GM12878 (cell line): ENCODE results near the gene RNF41. TPM values are rescaled to one million over a fixed set of nuclear protein-coding genes. Genes with fewer than 3 reads are reported as not detected.

ENCODE experiments used
- ATAC-seq: fragments of 200-7000 bp; cut with Tn5 transposase; 3 replicates; pipeline ENCODE4 v1.9.1; 2020; ENCODE audit warnings: mild to moderate bottlenecking, moderate library complexity
- BruUV-seq: library from RNA; stranded (reverse); fragments of 400-500 nt; replicated peaks from 2 replicates; lab custom pipeline; 2021; lab: Mats Ljungman, UMichigan
- CTCF ChIA-PET: fragments of 300-600 bp; sonication (Branson Sonifier 250); formaldehyde crosslinking; extraction: SDS; loops from one replicate; lab custom pipeline; 2021; ENCODE audit warnings: inconsistent platforms; lab: Yijun Ruan, JAX
- POLR2A ChIA-PET: fragments of 350-600 bp; formaldehyde crosslinking; extraction: SDS; loops from one replicate; lab custom pipeline; 2021; ENCODE audit warnings: inconsistent platforms; lab: Charles Lee
- RAD21 ChIA-PET: fragments of 300-600 bp; sonication (Branson Sonifier 250); formaldehyde crosslinking; loops from one replicate; lab custom pipeline; 2023; ENCODE audit warnings: antibody characterized with exemption; ENCODE audit not compliant: unreplicated experiment; lab: Charles Lee
- SMC1A ChIA-PET: fragments of 300-600 bp; sonication (Branson Sonifier 250); formaldehyde crosslinking; loops from one replicate; lab custom pipeline; 2023; ENCODE audit not compliant: unreplicated experiment, uncharacterized antibody; lab: Charles Lee
- DNase-seq: peaks from one replicate; pipeline ENCODE4 v3.0.0-alpha.2; 2011; ENCODE audit warnings: low read depth, low spot score
- FAIRE-seq: peaks from 3 replicates; lab custom pipeline; 2011; peaks lifted over from hg19 to GRCh38; lab: Jason Lieb, UNC
- H2AFZ ChIP-seq: 2 replicates; pipeline ENCODE4 v1.6.0; 2011; ENCODE audit warnings: low read depth, low read length, control low read depth; ENCODE audit not compliant: control insufficient read depth
- H3K27ac ChIP-seq: 2 replicates; pipeline ENCODE4 v1.5.1; 2011; ENCODE audit warnings: control low read depth; ENCODE audit not compliant: control insufficient read depth, insufficient read depth
- H3K27me3 ChIP-seq, 2 experiments: replicated peaks in 1 of 2; 2 replicates each; pipeline versions ENCODE4 v1.6.0 to v1.6.1; 2011; ENCODE audit warnings: low read length in 1 of 2; ENCODE audit not compliant: control insufficient read depth in 2 of 2, insufficient read depth in 2 of 2
- H3K36me3 ChIP-seq, 2 experiments: 2 replicates each; pipeline ENCODE4 v1.5.1; 2011; ENCODE audit warnings: low read length in 1 of 2; ENCODE audit not compliant: control insufficient read depth in 2 of 2, insufficient read depth in 2 of 2
- H3K4me1 ChIP-seq: 2 replicates; pipeline ENCODE4 v1.6.1; 2011; ENCODE audit warnings: mild to moderate bottlenecking, low read length, moderate library complexity, mixed read lengths; ENCODE audit not compliant: control insufficient read depth, insufficient read depth
- H3K4me2 ChIP-seq: 2 replicates; pipeline ENCODE4 v1.6.0; 2011; ENCODE audit warnings: control low read depth; ENCODE audit not compliant: control insufficient read depth, insufficient read depth
- H3K4me3 ChIP-seq: fragments of 200-600 bp; sonication (generic); 2 replicates; pipeline ENCODE4 v1.5.1; 2016
- H3K79me2 ChIP-seq: 2 replicates; pipeline ENCODE4 v1.6.0; 2011; ENCODE audit warnings: low read length; ENCODE audit not compliant: control insufficient read depth, insufficient read depth
- H3K9ac ChIP-seq: 2 replicates; pipeline ENCODE4 v1.8.0; 2011; ENCODE audit warnings: low read length, control low read depth, mixed read lengths; ENCODE audit not compliant: control insufficient read depth, insufficient read depth
- H3K9me3 ChIP-seq: replicated peaks from 3 replicates; pipeline ENCODE4 v1.5.1; 2011; ENCODE audit warnings: mild to moderate bottlenecking, low read length; ENCODE audit not compliant: control insufficient read depth, insufficient read depth
- H4K20me1 ChIP-seq: 2 replicates; pipeline ENCODE4 v1.6.0; 2011; ENCODE audit not compliant: control insufficient read depth, insufficient read depth
- ATF3 ChIP-seq: IDR thresholded peaks from 2 replicates; pipeline ENCODE4 v1.6.1; 2011; ENCODE audit warnings: low read depth, mild to moderate bottlenecking, low read length, moderate library complexity, borderline replicate concordance; ENCODE audit errors: extremely low read depth
- CHD4 ChIP-seq: fragments of 200-600 bp; sonication (generic); IDR thresholded peaks from 2 replicates; pipeline ENCODE4 v1.6.1; 2016; ENCODE audit warnings: mild to moderate bottlenecking
- EGR1 ChIP-seq, 2 experiments: IDR thresholded peaks; 1 replicate in 1 of 2; 2 replicates in 1 of 2; pipeline ENCODE4 v1.6.1; 2011 to 2012; ENCODE audit warnings: low read depth in 2 of 2, low read length in 2 of 2, borderline replicate concordance in 1 of 2, mild to moderate bottlenecking in 1 of 2, moderate library complexity in 1 of 2
- EP300 ChIP-seq, 2 experiments: fragments of 150-350 bp in 1 of 2; IDR thresholded peaks; 2 replicates each; pipeline ENCODE4 v1.6.1; 2011 to 2012; ENCODE audit warnings: low read depth in 2 of 2, low read length in 2 of 2, borderline replicate concordance in 1 of 2, improper control_type of control experiment in 1 of 2, inconsistent platforms in 1 of 2; ENCODE audit not compliant: control insufficient read depth in 1 of 2
- ESRRA ChIP-seq: IDR thresholded peaks from 2 replicates; pipeline ENCODE4 v1.6.1; 2012; ENCODE audit warnings: mild to moderate bottlenecking, low read length, improper control_type of control experiment
- IKZF1 ChIP-seq: fragments of 450-650 bp; conservative IDR thresholded peaks from 2 replicates; pipeline ENCODE4 v1.6.1; 2017; ENCODE audit warnings: antibody characterized with exemption, mild to moderate bottlenecking
- NFIC ChIP-seq: IDR thresholded peaks from 2 replicates; pipeline ENCODE4 v1.6.1; 2012; ENCODE audit warnings: low read depth, mild to moderate bottlenecking, inconsistent platforms, low read length, moderate library complexity
- NKRF ChIP-seq: fragments of 450-650 bp; conservative IDR thresholded peaks from 2 replicates; pipeline ENCODE4 v1.6.1; 2017; ENCODE audit warnings: mild to moderate bottlenecking, moderate library complexity
- POLR2AphosphoS2 ChIP-seq: IDR thresholded peaks from 2 replicates; pipeline ENCODE4 v1.6.1; 2011; ENCODE audit warnings: low read depth, mild to moderate bottlenecking, low read length, improper control_type of control experiment, moderate library complexity
- RAD51 ChIP-seq: fragments of 450-650 bp; IDR thresholded peaks from 2 replicates; pipeline ENCODE4 v1.6.1; 2016; ENCODE audit warnings: moderate library complexity, mild to moderate bottlenecking, inconsistent platforms
- YY1 ChIP-seq: IDR thresholded peaks from 2 replicates; pipeline ENCODE4 v1.6.1; 2011; ENCODE audit warnings: low read depth, mild to moderate bottlenecking, low read length
- ZBTB33 ChIP-seq: fragments of 450-650 bp; IDR thresholded peaks from 2 replicates; pipeline ENCODE4 v1.6.1; 2017; ENCODE audit warnings: mild to moderate bottlenecking
- ZNF207 ChIP-seq: fragments of 450-650 bp; IDR thresholded peaks from 2 replicates; pipeline ENCODE4 v1.6.1; 2014; ENCODE audit warnings: antibody characterized with exemption, mild to moderate bottlenecking, borderline replicate concordance
- WGBS: methylation state at CpG from one replicate; pipeline ENCODE4 v1.1.6; 2016; ENCODE audit warnings: low lambda C conversion rate; ENCODE audit not compliant: insufficient replicate concordance, insufficient coverage; ENCODE audit errors: missing lambda C conversion rate; 5-methylcytosine and 5-hydroxymethylcytosine counted together
- in situ Hi-C: fragments of 300-500 bp; cut with MboI; formaldehyde crosslinking; loops from 9 replicates; pipeline ENCODE4 v1.14.3; 2018; ENCODE audit warnings: mixed read lengths
- intact Hi-C: fragments of 100-400 bp; cut with micrococcal nuclease; formaldehyde crosslinking; loops from one replicate; pipeline ENCODE4 v1.14.2; 2022; ENCODE audit not compliant: unreplicated experiment
- polyA plus RNA-seq, 11 experiments: library from polyadenylated mRNA; depleted of rRNA in 4 of 11; unstranded in 6 of 11; stranded (reverse) in 5 of 11; fragments of >200 nt; fragmentation: Nextera tagmentation in 4 of 11; fragmentation: Illumina TruSeq in 1 of 11; extraction: Ambion mirVana in 4 of 11; extraction: Trizol in 1 of 11; gene quantifications; 1 replicate in 1 of 11; 2 replicates in 10 of 11; pipeline versions ENCODE4 v1.2.1 to v1.2.3, GENCODE V29; 2011 to 2016; ENCODE audit warnings: inconsistent platforms in 2 of 11, missing spikeins in 2 of 11, low read depth in 1 of 11
- total RNA-seq, 4 experiments: library from RNA; depleted of rRNA in 3 of 4; stranded (reverse); fragments of >200 nt in 3 of 4; fragmentation: Illumina TruSeq in 1 of 4; extraction: Trizol in 1 of 4; gene quantifications; 2 replicates each; pipeline versions ENCODE4 v1.2.1 to v1.2.3, GENCODE V29; 2013 to 2021
- TF ChIP-seq, protein P1 (sequence below): fragments of 450-650 bp; IDR thresholded peaks from 2 replicates; pipeline ENCODE4 v1.6.1; 2014; ENCODE audit warnings: mild to moderate bottlenecking

RNF41 gene
- total and polyA plus RNA-seq, 10 of the 15 experiments (the other 5 are each of a cell fraction or from before 2014, with no cell fraction given): 11.1 to 47.8 (median 30.6) TPM

GRCh38 chr12:56162468-56163290, 59.0 kb downstream of the RNF41 start:
- H3K27me3 ChIP-seq: no peaks in the 10 kb centered on the region
- ATAC-seq (no peak), FAIRE-seq (no peak), DNase-seq (no peak)
- in situ Hi-C loops: no loop called here
- H3K36me3 ChIP-seq: peaks cover 25 to 37% of the 10 kb centered on the region in 2 experiments
- ChIA-PET RAD21 (interaction anchor here (1.2 to 2.0 kb wide), 2 partner anchors 26 to 35 kb away, joined by 3 to 11 read pairs; partner anchors contain the start of genes ESYT1 and SMARCC2), SMC1A (interaction anchor here (0.6 to 1.3 kb wide), 5 partner anchors 8 to 29 kb away, joined by 3 to 5 read pairs (median 3); no protein-coding TSS in a partner anchor), POLR2A (interaction anchor here (0.5 to 1.7 kb wide), 12 partner anchors 11 to 404 kb away, joined by 3 to 6 read pairs (median 3); partner anchors contain the start of genes ESYT1 and PA2G4), CTCF (interaction anchor here (0.5 to 2.2 kb wide), 6 partner anchors 9 to 427 kb away, joined by 3 to 7 read pairs (median 4); partner anchors contain the start of gene SMARCC2)
- H3K9ac ChIP-seq: no peak overlapping the region
- BruUV-seq: TSS peak; percentile 68
- H3K9me3 ChIP-seq: no peaks in the 10 kb centered on the region
- 42% methylated on average over 11 of the region's 11 CpGs for WGBS
- intact Hi-C loops: no loop called here
- no peak overlapping the region for H3K4me2 ChIP-seq
- H3K79me2 ChIP-seq: peaks cover 34% of the 10 kb centered on the region
- H3K27ac ChIP-seq: no peak overlapping the region
- no peaks in the 10 kb centered on the region for H4K20me1 ChIP-seq
- no peak overlapping the region for H2AFZ ChIP-seq
- H3K4me1 ChIP-seq: peaks cover 14% of the 10 kb centered on the region
- H3K4me3 ChIP-seq: no peak overlapping the region
- TF ChIP-seq ZBTB33 (no peak), ATF3 (no peak), ZNF207 (no peak), POLR2AphosphoS2 (peak; percentile 63; the same call in 1 of the 2 replicates), ESRRA (no peak), IKZF1 (no peak), YY1 (no peak), NFIC (no peak), CHD4 (no peak), RAD51 (no peak), EGR1 (IDR thresholded peaks at IDR 0.05; ENCODE audit: borderline replicate concordance in 1 of 2, low read depth in 2 of 2, low read length in 2 of 2) (no peak), NKRF (no peak), EP300 (IDR thresholded peaks at IDR 0.05; ENCODE audit: borderline replicate concordance in 1 of 2, control insufficient read depth in 1 of 2, low read depth in 2 of 2, low read length in 2 of 2) (no peak)
- TF ChIP-seq, protein P1, sequence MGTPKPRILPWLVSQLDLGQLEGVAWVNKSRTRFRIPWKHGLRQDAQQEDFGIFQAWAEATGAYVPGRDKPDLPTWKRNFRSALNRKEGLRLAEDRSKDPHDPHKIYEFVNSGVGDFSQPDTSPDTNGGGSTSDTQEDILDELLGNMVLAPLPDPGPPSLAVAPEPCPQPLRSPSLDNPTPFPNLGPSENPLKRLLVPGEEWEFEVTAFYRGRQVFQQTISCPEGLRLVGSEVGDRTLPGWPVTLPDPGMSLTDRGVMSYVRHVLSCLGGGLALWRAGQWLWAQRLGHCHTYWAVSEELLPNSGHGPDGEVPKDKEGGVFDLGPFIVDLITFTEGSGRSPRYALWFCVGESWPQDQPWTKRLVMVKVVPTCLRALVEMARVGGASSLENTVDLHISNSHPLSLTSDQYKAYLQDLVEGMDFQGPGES: no peak
